ENCODE measurements around the gene ADCY1.
"Not testable (repeated sequence)": the region's sequence is repeated elsewhere in the genome, so short reads cannot be mapped to it uniquely, and the experiment has no call there.

The ADCY1 gene

DNA sequence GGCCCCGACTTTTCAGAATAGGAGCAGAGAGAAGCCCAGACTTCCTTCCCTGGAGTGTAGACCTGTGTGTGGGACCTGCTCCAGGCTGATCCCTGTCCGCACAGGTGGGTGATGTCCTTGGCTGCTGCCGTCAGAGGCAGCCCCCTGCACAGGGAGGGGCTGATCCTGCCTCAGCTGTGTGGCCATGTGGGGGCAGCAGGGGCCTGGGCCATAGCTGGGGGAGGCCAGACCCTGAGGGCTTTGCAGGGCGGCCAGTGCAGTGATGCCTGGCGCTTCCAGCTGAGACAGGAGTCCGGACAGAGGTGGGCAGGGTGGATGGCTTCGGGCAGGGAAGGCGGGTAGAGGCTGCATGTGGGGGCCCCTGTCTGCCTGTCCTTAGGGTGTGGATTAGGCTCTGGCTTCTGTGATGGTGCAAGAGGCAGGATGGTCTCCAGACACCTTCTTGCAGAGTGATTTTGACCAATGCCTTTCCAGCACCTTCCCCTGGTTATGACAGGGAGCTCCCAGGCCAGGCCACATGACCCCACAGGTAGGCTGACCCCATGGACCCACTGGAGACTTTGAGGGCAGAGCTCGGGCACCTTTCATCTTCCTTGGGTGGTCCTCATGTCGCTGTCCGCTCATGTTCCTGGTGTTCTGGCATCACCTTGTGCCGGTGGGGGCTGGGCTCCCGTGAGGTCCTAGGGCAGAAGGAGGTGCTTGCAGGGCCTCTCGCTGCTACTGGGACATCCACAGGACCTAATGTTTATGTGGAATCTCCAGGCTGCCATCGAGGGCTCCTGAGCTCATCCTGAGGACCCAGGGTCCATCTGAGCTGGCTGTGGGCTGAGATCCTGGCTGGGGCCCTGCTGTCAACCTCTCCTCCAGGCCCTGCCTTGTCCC, 141.5 kb downstream of the ADCY1 start:
- no peak for DNase-seq

DNA sequence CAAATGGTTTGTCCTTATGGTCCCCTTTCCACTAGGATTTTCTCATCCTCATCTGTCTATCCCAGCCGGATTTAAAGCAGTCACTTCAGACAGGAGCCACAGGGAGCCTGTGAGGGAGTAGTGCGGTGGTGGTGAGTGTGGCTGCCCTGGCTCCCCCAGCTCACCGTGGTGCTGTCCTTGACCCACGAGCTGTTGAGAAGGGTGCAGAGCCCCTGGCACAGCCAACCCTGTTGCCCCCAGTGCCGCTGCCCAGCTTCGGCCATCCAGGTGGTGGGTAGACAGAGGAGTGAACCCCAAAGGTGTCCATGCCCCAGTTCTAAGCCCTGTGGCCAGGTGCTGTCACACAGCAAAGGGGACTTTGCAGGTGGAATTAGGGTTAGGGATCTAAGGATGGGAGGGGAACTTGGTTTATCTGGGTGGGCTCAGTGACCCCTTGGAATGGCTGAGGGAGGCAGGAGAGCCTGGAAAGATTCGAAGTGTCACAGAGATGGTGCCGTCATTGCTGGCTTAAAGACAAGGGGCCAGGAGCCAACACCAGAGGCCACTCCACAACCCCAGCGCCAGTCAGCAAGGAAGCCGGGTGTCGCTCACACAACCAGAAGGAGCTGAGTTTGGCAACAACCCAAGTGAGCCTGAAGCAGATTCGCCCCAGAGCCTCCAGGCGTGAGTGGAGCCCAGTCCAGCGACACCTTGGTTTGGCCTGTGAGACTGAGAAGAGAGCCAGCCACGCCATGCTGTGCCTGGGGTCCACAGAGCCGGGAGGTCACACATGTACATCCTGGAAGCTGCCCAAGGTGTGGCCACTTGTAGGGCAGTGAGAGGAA, 142.4 kb downstream of the ADCY1 start:
- no peak for DNase-seq

DNA sequence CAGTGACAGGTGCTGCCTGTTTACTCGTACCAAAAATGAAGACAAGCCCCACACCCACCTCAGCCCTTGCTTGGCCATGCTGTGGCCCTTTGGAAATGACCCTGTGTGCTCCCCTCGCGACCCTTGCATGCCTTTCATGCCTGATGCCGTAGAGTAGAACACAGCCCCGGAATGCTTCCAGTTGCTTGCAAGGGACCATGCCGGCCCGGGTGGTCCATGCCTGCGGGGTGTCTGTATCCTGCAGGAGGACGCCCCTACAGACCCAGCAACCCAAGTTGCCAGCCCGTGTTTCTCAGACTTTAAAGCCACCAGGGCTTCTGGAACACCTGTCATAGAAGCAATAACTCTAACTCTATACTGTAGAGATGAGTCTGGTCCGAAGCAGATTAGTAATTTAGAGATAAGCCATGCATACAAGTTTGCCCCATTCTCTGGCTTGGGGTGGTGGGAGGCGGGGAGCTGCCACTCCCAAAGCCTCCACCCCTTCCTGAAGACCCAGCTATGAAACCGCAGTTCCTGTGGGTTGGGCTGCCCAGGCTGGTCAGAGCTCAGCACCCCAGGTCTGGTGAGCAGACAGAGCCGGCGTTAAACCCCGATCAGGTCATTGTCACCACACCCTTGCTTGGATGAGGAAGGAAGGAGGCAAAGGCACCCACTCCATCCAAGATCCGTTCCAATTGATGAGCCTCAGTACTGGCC, 143.5 kb downstream of the ADCY1 start:
- no peak for DNase-seq

DNA sequence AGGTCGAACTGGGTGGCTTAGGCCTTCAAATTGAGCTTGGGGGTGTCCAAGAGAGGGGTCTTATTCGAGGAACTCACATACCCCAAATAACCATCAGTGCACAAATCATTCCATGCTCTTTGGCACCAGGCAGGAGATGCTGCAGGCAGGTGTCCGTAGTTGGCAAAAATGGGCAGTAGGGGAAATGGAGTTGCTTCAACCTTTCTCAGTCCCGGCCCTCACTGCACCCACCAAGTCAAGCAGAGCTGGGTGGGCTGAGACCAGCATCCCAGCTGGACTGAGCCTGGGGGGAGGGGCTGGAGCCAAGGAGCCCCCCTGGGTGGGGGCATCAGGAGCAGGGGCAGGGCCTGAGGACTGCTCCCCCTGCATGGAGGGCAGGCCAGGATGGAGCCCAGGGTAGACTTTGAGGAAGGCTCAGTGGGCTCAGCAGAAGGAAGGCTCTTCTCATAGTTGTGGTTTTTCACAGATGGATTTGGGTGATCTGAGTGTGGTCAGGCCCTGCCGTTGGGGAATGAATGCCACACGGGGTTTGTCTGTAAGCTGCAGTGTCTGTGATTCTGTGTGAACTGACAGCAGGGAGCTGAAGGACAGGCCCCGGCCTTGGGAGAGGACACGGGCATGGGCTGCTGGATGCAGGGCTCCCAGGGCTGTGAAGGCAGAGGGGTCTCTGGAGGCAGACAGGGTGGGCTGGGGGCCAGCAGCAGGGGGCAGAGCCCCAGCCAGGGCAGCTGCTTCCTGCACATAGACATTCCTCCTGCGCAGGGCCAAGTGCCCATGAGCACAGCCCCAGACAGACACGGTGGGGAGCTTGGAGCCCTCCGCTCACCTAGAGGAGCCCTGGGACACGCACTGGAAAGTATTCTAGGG, 144.5 kb downstream of the ADCY1 start:
- DNase-seq, result no peak

DNA sequence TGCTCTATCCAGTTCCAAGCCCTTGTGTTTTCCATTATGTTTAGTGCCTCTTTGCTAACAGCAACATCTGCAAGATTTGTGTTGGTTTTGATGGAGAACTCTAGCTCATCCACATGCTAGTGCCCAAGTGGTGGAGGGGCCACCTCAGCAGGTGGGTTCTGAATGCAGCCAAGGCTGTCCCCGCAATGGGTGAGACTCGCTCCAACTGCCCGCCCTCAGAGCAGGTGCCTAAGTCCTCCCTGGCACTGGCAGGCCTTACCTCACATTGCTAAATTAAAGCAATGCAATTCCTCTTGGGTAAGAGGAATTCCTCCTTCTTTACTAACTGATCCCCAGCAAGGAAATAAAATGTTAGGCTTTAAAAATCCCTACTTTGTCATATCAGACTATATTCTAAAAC, 146.8 kb downstream of the ADCY1 start:
- DNase-seq, result no peak

DNA sequence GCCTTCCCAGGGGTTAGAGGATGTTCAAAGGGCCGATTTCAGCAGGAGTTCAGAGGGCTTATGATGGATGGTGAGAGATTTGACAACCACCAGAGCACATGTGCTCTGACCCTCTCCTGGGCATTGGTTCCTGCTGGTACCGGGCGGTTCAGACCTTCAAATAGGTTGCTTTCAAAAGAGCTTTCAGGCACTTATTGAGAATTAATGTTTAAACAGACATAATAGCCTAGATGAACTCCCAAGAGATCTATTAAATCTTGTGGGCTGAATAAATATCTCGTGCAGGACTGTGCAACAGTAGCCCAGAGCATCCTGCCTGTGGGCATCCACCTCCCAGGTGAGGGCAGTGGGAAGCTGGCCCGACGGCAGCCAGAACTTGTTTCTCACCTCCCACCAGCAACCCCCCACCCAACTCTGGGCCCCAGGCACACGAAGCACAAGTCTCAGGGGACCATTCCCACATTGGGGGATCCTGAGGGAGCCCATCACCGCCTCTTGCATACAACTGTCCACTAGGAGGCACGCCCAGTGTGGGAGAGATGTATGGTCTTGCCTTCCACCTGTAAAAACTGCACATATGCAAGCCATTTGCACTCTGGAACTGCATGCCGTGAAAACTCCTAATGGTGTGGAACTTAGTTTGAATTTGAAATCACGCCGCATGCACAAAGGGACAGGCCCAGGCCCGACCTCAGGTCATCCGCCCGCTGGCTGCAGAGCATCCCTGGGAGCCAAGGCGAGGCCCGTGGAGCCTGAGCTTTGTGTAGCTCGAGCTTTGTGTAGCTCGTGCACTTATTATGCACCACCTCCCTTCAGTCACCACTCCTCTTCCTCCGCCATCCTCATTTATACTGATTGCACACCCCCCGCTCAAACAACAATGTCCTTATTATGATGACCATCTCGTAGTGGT, 147.8 kb downstream of the ADCY1 start:
- DNase-seq, result no peak

DNA sequence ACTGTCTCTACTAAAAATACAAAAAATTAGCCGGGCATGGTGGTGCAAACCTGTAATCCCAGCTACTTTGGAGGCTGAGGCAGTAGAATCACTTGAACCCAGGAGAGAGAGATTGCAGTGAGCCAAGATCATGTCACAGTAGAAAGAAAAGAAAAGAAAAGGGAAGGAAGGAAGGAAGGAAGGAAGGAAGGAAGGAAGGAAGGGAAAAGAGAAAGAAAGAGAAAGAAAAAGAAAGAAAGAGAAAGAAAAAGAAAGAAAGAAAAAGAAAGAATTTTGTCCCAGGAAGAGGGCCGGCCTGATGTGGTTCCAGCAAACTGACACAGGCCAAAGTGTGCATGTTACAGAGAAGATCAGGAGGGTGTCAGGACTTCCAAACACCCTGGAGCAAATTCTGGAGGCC, 151.1 kb downstream of the ADCY1 start:
- DNase-seq, result not testable (repeated sequence)

DNA sequence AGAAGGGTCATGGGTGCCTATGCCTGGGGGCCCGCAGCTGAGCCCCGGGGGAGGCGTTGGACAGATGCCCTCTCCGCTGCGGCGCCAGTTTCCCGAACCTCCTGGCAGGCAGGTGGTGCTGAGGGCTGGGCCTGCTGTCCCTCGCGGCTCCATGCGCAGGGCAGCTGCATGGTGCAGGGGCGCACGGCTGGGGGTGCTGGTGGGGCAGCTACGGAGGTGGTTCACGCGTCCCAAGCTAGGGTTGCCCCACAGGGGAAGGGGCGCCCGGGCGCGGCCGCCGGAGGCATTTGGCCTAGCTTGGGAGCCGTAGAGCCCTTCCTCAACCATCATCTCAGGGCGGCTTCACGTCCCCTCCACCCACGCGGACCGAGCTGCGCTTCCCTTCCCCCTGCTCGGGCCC, 152.7 kb downstream of the ADCY1 start:
- no peak for DNase-seq

DNA sequence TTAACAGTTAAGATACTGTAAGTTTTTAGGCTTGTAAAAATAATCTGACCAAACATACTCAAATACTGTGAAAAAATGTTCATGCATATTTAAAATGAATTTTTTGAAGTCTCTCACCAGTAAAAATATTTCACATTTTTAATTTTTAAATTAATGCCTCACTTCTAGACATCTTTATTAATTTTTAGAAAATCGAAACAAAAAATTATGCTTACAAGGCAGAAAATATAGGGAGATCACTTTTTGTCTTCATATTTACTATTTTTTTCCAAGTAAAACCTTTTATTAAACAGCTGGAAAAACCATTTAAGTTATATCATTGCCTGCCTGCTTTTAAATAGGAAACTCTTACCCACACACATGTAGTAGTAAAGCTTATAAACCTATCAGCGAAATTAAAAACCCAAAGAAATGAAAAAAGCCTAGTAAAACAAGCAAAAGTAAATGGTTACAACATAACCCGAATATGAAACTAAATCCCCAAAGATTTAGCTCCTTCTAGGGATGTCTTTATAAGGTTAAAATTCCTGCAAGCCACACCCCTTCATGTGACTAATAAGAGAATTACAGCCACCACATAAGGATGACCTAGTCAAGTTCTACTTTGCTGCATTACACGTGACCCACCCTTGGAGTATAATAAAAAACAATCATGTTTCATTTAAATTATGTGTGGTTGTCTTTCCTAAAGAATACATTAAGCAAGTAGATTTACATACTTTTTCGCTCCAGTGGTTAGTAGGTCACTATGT, 157.7 kb downstream of the ADCY1 start:
- not testable (repeated sequence) for DNase-seq

DNA sequence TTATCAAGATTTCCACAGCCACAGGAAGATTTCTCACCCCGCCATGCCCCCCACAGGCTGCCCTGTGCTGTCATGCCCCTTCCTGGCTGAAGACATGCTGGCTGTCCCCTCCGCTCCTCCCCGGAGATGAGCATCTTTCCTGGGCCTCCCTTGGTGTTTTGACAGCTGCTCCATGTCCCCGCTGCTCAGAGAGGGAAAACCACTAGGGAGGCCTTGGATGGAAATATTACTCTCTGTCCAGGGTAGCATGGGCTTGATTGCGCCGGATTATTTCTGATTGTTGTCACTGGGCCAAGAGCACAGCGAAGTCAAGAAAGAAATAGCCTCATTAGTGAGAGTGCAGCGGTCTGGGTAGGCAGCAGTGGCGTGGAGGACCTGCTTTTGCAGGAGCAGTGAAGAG, 164.8 kb downstream of the ADCY1 start:
- DNase-seq, result not testable (repeated sequence)

DNA sequence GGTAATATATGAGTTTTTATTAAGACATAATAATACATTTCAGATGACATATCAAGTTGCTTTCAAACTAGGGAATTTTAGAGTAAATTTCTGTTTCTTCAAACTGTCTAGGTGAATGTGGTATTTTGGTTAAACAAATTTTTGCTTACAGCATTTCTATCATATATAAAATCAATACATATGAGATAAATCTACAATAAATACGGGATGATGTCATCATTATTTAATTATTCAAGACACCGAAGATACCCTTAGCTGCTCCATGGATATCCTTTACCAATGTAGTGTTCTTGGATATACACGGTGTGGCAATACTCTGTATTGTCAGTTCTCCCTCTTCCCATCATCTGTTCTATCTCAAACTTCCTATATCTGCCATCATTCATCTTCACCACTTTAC, 166.4 kb downstream of the ADCY1 start:
- DNase-seq, result not testable (repeated sequence)

DNA sequence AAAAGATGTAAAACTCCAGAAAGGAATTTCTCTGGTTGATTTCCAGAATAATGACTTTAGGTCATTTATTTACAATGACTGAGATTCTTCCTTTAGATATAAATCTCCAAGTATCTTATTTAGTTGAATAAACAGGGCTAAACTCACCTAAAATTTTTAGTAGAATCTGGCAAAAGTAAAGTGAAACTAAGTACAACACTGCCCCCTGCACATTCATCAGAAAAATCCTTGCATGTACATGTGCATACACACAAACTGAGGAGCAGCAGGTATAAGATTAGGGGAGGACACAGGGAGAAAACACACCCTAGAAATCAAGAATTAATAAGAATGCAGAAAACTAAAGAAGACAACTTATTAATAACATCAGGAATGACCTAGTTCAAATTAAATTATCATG, 174.8 kb downstream of the ADCY1 start:
- DNase-seq, result not testable (repeated sequence)

DNA sequence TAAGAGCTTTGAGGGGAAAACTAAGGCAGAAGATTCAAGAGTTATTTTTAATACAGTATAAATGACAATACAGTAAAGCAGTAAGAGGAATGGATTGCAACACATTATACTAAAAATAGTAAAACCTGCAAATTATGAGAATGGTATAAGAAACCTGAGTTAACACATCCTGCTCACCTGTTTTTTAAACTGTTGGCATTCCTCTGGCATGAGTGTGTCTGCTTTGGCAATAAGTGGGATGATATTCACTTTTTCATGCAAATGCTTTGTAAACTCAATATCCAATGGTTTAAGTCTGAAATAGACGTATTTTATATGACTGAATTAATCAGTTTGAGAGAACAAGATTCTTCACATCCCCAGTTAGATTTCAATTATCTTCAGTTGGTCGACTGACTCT, 177.2 kb downstream of the ADCY1 start:
- DNase-seq, result not testable (repeated sequence)

DNA sequence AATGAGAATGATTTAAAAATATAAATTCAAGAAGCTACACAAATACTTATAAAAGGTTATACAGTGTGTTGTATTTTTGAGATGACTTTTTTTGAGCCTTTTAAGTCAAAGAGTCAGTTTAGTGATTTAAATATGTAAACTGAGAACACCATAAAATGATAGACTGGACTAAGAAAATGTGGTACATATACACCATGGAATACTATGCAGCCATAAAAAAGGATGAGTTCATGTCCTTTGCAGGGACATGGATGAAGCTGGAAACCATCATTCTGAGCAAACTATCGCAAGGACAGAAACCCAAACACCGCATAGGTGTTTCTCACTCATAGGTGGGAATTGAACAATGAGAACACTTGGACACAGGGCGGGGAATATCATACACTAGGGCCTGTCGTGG, 182.2 kb downstream of the ADCY1 start:
- DNase-seq, result not testable (repeated sequence)

DNA sequence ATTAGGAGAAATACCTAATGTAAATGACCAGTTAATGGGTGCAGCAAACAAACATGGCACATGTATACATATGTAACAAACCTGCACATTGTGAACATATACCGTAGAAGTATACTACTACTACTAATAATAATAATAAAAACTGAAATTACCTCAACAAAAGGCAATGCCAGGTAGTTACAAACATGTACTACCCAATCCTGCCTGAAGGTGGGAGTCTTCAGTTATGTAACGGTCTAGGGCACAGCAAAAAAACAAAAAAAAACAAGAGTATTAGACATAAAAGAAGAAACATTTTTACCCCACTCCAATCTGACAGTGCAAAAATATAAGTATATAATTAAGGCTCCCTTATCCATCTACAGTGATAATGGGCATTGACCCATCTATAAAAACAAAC, 182.6 kb downstream of the ADCY1 start:
- DNase-seq, result not testable (repeated sequence)

DNA sequence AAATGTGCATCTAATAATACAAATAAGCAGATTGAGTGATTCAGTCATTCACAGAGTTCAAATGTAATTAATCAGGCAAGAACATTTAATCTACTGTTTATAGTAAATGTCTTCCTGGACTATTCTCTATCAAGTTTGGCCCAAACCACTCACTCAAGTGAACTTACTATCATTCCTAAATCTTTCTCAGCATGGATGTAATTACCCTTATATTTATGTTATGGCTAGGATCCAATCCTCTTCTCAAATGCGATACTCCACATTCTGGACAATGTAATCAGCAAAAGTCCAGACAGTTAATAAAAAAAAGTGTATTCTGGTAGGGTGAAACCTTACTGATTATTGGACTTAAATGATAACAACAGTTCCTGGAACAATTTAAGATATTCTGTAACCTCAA, 185.3 kb downstream of the ADCY1 start:
- not testable (repeated sequence) for DNase-seq

DNA sequence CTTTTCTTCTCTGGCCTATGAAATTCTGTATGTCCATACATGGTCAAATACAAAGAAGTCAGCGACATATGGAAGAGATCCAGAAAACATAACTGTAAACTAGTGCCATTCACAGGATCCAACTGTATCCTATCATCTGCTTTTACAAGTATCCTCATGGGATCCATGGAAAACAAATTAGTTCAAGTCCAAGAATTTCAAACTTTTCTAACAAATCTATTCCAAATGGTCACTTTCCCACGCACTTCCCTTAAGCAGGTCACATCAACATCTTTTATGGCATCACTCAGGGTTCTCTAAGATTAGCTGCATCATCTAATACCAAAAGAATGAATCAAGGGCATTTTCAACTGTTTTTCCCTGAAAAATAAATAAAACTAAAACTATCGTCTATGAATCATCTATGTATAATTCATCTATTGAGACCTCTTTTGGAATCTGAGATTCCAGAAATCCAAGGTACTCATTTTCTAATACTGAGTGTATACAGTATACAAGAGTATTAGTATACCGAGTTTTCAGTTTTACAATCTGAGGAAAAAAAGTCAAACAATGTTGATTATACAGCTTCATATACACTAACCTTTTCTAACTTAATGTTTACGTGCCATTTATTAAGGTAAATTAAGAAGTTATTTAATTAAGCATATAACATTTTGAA, 187.5 kb downstream of the ADCY1 start:
- DNase-seq, result not testable (repeated sequence)

DNA sequence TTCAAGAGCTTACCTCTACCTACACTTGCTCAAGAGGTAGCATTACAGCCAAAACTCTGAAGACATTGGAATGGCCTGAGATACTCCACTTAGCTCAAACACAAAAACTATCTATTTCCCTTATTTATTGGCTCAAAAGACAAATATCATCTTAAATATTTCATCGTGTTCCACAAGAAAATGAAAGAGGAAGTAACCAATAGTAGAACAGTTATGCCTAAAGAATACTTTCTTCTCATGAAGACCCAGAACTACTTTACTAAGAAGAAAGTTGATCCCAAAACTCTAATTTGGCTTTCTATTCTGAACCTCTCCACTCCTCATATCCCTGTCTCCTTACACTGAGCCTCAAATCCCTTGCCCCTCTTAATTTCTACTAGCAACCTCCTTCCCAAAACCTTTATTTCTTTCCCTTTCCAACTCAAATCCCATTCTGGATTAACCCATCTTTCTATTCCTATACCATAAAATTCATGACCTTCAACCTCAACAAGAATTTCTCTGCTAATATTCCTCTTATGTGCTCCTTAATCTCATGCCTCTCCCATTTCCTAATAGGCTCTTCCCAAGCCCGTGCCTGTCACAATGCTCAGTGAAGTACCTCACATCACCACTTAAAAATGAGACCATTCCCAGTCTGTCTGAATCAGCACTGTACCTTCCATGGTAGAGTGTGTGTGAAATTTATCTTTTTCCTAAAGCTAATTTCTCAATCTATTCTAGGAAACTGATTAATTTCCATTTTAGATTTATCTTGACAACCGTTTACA, 188.2 kb downstream of the ADCY1 start:
- not testable (repeated sequence) for DNase-seq
